Umbilical cord (tissue), 2 donors: ENCODE results near the gene MS4A12. TPM values are rescaled to one million over a fixed set of nuclear protein-coding genes. Genes with fewer than 3 reads are reported as not detected.
"Not testable (repeated sequence)": the region's sequence is repeated elsewhere in the genome, so short reads cannot be mapped to it uniquely, and the experiment has no call there.

Experiments
- DNase-seq: peaks from one replicate; pipeline ENCODE4 v3.0.0-alpha.2; 2015; ENCODE audit warnings: low spot score
- total RNA-seq: library from RNA; depleted of rRNA; stranded (reverse); fragments of >200 nt; gene quantifications from one replicate; pipeline ENCODE4 v1.2.3, GENCODE V29; 2014; ENCODE audit warnings: low replicate concordance; ENCODE audit not compliant: insufficient read depth

The MS4A12 gene
- total RNA-seq, 1 donor from 2014 or later = not detected

GRCh38 chr11:60512651-60513225, 20.2 kb downstream of the MS4A12 start:
- no peak for DNase-seq

GRCh38 chr11:60513496-60514460, 21.2 kb downstream of the MS4A12 start:
- DNase-seq = no peak

DNA sequence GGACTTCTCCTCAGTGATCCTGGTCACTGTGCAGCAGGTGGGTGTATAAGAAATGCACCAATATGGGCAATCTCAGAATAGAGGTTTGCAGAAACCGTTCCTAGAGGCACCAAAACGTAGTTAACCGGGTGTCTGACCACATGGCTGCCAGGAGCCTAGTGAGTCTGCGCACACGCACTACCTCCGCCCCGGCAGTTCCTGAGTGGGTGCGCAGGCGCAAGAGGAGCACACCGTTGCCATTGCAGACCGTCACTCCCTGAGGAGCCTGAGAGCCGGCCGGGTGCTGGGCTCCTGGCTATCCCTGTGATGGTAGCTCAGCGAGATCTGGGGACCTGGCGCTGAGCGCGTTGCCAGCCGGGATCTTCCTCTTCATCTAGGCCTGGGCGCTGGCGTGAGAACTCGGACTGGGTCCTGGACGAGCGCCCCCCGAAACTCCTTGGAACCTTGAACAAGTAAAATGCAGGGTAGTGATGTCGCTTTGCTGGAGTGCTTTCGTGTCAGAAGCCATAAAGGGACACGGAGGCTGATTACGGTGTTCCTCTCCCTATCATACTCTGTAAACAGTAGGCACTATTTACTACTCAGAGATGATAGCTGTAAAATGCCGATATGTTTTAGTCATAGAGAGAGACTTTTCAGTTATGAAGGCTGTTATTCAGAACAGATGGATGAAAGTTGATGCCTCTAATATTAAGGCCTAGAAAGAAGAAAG, 22.7 kb downstream of the MS4A12 start, which contains the start of gene MS4A13:
Gene MS4A13 (plus strand): TSS at position 249 of the 712 bp plus-strand sequence. CDS start 2,692 bp downstream, outside the sequence.
- DNase-seq = no peak

GRCh38 chr11:60528465-60528864, 35.9 kb downstream of the MS4A12 start:
- DNase-seq = no peak

DNA sequence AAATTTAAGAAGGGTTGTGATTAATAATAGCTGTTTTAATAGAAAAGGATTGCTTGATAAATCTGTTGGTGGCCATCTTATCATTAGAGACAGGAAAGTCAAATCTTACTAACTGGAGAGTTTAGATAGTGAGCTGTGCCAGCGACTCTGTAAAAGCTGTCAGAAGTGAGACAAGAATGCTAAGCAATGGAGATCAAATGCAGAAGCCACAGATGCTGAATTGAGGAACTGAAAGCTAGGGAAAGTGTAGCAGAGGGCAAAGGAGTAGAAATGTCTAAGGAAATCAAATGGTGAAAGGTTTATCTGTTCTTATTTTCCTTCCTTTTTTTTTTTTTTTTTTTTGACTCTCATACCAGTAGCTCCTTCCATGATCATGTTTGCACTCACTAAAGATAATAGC, 36.4 kb downstream of the MS4A12 start:
- DNase-seq = peak; percentile 32

- DNase-seq = no peak
Observed at GRCh38 chr11:60530454-60531100, 38.0 kb downstream of the MS4A12 start.

DNA sequence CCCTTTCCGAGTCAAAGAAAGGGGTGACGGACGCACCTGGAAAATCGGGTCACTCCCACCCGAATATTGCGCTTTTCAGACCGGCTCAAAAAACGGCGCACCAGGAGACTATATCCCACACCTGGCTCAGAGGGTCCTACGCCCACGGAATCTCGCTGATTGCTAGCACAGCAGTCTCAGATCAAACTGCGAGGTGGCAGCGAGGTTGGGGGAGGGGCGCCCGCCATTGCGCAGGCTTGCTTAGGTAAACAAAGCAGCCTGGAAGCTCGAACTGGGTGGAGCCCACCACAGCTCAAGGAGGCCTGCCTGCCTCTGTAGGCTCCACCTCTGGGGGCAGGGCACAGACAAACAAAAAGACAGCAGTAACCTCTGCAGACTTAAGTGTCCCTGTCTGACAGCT, 39.8 kb downstream of the MS4A12 start:
- not testable (repeated sequence) for DNase-seq

DNA sequence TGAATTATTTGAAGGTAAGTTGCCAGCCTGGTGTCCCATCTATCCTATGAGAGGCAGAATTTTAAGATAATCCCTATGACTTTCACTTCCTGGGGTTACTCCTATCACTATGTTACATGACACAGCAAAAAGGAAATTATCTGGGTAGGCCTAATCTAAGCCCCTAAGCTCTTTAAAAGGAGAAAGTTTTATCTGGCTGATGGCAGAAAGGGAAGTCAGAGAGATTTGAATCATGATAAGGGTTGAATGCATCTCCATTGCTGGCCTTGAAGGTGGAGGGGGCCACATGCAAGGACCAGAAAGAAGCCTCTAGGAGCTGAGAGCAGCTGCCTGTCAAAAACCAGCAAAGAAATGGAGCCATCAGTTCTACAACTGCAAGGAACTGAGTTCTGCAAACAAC, 46.0 kb downstream of the MS4A12 start:
- DNase-seq = not testable (repeated sequence)

GRCh38 chr11:60544077-60544476, 51.5 kb downstream of the MS4A12 start:
- DNase-seq = no peak

Other genes starting within 250 kb of the MS4A12 start
- gene MS4A4E, start 249.6 kb upstream of the MS4A12 start, total RNA-seq = not detected
- 11.6 TPM for gene MS4A4A, start 212.1 kb upstream of the MS4A12 start, total RNA-seq
- gene MS4A6E, start 165.5 kb upstream of the MS4A12 start, total RNA-seq = not detected
- gene MS4A7, start 114.2 kb upstream of the MS4A12 start, total RNA-seq = 14.9 TPM
- gene MS4A14, start 96.3 kb upstream of the MS4A12 start, total RNA-seq = 2.4 TPM
- not detected for gene MS4A5, start 63.2 kb upstream of the MS4A12 start, total RNA-seq
- gene MS4A1, start 36.9 kb upstream of the MS4A12 start, total RNA-seq = 6.0 TPM
- gene MS4A13, start 22.6 kb downstream of the MS4A12 start, total RNA-seq = 2.2 TPM
- gene MS4A8, start 206.8 kb downstream of the MS4A12 start, total RNA-seq = 4.1 TPM
- gene MS4A18, start 231.9 kb downstream of the MS4A12 start, total RNA-seq = not detected